HG03520 (cell line): Measurements from ENCODE around the gene PDIA6.
"Not testable (repeated sequence)": the region's sequence is repeated elsewhere in the genome, so short reads cannot be mapped to it uniquely, and the experiment has no call there.

Experiments used
- ATAC-seq: cut with Tn5 transposase; IDR thresholded peaks from one replicate; pipeline ENCODE4 v1.9.1; 2021; ENCODE audit warnings: mild to moderate bottlenecking, moderate library complexity; ENCODE audit not compliant: unreplicated experiment

Gene PDIA6

DNA sequence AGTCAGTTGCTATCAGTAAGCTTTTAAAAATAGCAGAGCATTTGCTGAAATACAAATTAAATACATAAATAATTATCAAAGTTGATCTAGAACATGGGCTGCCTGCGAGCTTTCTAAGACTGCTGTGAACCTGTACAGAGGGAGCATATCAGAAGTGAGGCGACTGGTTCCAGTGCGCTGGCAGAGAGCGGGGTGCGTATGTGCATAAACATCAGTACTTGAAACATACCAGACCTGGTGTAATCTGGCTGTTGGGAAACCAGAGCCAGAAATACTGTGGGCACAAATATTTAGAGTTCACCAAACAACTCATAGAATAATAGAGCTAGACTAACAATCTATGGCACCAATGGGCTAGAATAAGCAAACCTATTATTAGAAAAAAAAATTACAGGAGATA lies 27.3 kb downstream of the PDIA6 start:
- no peak for ATAC-seq

GRCh38 chr2:10784719-10785118 lies 27.9 kb downstream of the PDIA6 start:
- ATAC-seq, result no peak

DNA sequence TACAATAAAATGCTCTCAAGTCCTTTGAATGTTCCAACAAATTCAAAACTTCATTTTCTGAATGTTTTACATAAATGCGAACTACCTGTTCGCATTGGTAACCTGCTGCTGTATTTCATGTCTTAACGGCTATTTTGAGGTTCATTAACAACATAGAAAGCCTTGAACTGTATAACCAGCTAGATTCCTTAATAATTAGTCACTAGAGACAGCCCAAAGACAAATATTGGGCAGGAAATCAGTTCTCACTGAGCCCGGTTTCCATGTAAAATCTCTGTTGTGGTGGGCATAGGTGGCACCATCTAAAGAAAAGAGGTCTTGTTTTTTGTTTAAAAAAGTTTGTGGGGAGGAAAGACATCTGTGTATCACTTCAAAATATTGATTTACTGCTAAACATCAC lies 29.2 kb downstream of the PDIA6 start:
- ATAC-seq, result no peak

DNA sequence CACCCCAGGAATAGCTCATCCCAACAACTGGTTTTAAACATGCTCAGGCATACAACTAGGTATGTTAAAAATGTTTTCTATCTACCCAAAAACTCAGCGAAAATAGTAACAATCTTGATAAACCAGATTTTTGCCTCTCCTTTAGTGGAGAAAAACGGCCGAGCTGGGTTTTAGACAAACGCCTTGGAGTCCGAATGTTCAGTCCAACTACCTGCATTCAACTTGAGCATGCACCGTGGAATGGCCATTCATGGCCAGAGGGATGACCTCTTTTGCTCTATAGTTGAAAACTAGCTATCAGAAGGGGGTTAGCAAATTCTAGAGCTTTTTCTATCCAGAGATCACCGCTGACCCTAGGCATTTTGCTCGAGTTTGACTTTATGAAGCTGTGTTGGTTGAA lies 30.8 kb downstream of the PDIA6 start:
- no peak for ATAC-seq

DNA sequence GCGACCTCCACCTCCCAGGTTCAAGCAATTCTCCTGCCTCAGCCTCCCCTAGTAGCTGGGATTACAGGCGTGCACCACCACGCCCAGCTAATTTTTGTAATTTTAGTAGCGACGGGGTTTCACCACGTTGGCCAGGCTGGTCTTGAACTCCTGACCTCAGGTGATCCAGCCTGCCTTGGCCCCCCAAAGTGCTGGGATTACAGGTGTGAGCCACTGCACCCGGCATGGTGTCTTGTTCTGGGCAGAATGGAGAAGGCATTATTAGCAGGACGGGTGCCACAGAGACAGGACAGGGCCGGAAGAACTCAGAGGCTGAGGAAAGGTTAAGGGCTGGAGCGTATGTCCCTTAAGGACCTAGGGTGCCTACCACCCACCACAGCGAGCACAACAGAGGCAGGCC lies 31.8 kb downstream of the PDIA6 start:
- ATAC-seq, result not testable (repeated sequence)

GRCh38 chr2:10780491-10780820 lies 32.1 kb downstream of the PDIA6 start:
- ATAC-seq, result no peak

GRCh38 chr2:10779776-10780490 lies 32.7 kb downstream of the PDIA6 start:
- ATAC-seq, result no peak

DNA sequence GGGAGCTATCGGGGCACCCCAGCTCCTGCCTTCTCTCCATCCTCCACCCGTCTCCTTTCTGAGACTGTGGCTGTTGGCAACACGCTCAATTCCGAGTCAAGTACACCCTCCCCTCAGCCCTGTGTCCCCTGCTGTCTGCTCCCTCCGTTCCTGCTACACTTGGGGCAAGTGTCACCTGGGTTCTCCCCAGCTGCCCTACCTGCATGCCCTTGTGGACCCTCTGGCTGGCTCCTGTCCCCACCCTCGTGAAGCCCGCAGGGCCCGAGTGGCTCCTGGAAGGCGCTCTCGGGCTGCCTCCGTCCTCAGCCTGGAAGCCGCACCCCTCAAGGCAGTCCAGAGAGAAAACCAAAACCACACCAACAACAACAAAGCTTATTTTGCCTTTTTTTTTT lies 33.9 kb downstream of the PDIA6 start:
- ATAC-seq, result no peak

DNA sequence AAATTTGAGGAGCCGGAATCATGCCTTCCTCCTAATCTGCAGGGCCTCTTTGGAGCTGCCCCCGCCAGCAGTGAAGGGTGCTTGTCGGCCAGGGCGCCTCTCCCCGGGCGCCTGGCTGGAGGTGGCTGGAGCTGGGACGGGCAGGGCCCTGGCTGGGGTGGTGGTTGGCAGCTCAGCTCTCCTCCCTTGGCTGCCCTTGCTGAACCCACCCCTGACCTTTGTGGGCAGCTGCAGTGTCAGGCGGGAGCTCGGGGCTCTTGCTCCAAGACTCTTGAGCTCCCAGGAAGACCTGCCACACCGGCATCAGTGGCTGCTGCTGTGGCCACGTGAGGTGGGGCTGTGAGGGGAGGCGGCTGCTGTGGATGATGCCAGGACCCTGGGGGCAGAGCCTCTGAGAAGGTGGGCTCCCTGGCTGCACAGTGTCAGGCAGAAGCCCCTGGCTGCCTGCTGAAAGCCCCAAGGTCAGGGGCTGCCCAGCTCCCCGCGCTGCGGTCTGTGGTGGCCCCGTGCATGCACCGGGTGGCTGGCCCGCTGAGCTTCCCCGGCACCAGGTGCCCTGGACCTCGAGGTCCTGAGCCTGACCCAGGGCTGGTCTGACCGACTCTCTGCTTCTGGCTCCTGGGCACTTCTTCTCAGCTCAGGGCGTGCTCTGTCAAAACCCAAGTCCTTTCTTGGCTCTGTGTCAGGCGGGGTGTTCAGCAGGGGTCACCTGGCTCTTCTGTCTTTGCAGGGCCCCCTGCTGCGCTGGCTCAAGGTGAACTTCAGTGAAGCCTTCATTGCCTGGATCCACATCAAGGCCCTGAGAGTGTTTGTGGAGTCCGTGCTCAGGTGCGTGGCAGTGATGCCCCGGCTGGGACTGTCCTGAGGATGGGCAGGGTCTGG lies 34.5 kb downstream of the PDIA6 start:
- no peak for ATAC-seq

DNA sequence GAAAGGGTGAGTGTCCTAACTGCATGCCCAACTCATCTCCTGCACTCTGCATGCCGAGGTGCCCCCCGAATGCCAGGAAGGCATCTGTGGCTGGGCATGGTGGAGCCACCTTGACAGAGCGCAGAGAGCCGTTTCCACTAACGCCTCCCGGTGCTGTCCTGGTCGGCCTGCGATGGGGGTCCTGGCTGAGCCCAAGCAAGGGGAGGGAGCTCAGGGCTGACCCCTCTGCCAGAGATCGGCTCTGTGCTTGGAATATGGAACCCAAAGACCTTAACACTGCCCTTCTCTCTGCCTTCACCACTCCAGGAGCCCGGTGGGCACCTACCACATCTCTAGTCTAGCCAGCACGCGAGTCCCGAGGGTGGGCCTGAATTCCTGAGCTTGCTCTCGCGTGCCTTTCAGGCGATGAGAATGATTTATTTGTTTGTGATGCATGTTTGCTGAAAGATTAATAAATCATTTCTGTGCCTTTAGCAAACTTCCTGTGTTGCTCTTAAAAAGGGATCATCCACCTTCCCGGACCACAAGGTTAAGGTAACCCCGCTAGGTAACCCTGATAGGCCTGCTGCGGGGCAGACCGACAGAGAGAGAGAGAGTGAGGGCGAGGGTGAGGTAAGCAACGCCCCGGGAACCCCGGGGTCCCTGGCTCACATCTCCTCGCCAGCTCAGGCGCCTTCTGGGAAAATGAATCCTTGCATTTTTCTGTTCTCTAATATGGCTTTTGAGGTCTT lies 35.3 kb downstream of the PDIA6 start:
- no peak for ATAC-seq

DNA sequence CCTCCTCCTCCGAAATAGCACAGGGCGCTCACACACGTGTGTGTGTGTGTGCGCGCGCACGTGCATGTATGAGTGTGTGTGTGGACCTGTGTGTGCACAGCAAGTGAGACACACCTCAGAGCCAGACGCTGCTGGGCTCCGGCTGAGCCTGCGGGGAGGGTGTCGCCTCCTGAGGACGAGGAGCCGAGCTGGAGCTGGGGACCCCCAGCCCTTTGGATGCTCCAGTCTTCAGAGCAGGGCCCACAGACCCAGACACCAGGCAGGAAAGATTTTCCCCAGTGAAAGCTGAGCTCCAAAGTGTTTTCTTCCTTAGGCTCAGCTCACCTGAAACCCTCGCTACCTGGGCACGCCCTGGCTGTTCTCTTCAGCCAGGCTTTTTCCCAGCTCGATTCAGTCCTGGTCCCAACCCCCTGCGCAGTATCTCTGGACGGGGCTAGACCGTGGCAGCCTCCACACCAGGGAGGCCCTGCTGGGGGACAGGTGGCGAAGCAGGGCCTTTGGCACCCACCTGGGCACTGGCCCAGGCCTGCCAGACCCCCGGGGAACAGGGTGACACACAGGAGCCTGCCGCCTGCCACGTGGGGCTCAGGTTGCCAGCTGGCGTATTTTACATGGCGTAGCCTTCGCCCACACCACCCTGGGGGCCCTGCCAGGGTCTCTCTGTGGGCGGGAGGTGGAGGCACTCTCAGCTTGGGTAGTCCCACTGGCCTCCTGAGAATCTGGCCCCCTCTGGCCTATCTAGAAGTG lies 36.2 kb downstream of the PDIA6 start:
- ATAC-seq, result no peak

DNA sequence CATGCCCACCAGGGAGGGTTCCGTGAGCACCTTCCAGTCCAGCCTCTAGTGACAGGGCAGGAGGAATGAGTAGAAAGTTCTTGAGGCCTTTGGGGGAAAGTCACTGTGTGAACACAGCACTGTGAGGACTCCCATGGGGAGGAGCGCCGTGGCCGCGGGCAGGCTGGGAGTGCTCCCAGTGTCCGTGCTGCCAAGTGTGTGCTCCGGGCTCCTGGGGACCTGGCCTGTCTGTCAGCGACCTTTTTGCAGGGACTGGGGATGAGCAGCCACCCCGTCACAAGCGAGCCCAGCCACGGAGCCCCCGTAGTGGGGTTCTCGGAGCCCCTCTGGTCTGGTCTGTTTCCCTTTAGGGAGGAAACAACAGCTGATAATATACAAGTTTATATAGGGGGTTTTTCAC lies 36.8 kb downstream of the PDIA6 start:
- no peak for ATAC-seq

DNA sequence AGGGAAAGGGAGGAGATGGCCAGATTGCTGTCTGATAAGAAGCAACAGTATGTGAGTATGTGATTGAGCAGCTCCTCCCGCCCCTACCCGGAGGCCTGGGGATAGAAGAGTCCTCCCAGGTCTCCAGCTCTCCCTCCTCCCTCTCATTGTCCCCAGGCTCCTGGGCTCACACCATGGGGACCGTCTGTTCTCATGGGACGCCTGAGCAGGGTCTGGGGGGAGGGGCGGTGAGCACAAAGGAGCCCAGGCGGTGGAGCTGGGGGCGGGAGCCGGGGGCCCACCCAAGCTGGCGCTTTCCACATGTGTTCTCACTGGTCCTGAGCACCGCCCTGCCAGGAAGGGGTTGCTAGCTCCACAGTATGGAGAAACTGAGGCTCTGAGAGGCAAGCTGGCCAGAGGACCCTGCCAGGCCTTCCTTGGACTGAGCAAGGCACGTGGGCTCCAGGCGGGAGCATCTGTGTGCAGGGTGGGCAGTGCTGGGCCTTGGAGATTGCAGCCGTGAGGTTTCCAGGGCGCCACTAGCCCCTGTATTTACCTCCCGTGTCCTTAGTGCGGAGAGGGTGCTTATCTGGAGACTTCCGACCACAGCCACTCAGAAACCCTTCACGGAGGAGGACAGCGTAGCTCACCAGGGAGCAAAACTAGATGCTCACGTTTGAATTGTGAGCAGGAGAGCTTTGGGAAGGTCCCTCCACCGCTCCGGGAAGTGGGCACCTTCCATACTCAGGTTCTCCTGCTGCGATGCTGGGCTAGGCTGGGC lies 37.4 kb downstream of the PDIA6 start:
- no peak for ATAC-seq

GRCh38 chr2:10774394-10774793 lies 38.2 kb downstream of the PDIA6 start:
- no peak for ATAC-seq

- ATAC-seq, result no peak
Observed at GRCh38 chr2:10773821-10774341, 38.7 kb downstream of the PDIA6 start.

DNA sequence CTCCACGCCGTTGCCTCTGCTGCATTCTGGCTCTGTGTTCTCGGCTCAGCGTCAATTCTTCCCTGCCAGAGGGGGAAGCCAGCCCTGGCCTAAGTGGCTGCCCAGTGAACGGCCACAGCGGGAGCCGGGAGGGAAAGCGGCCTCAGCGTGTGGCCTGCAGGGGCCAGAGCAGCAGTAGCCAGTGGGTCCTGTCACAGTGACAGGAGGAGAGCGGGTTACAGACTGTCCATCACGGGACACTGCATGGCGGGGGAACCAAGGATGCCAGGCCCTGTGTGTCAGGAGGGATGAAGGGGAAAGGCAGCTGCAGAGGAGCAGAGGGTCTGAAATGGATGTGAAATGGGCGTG lies 39.7 kb downstream of the PDIA6 start:
- ATAC-seq, result no peak

GRCh38 chr2:10772201-10772867 lies 40.3 kb downstream of the PDIA6 start:
- no peak for ATAC-seq

DNA sequence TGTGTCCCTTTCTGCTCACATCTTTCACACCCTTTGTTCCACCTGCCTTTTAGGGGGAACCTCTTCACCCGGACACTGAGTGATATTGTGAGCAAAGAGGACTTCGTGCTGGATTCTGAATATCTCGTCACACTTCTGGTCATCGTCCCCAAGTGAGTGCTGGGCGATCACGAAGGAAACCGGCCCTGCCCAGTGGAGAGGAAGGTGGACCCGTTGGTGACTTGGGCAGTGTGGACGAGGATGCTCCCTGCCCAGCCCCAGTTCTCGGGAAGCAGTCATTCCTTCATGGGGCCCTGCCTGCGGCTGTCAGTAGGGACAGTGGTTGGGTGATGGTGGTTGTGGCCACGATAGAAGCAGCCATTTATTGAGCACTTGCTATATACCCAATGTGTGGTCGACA lies 40.8 kb downstream of the PDIA6 start:
- no peak for ATAC-seq

- no peak for ATAC-seq
Observed at GRCh38 chr2:10770956-10771750, 41.4 kb downstream of the PDIA6 start.
